GM19395 (cell line): Measurements from ENCODE around the gene ZNF624.

Source experiments
- ATAC-seq: cut with Tn5 transposase; IDR thresholded peaks from one replicate; pipeline ENCODE4 v1.9.1; 2021; ENCODE audit warnings: mild to moderate bottlenecking, moderate library complexity; ENCODE audit not compliant: unreplicated experiment

The ZNF624 gene

GRCh38 chr17:16593356-16594102 is 60.1 kb downstream of the ZNF624 start:
- ATAC-seq = no peak

- peak; percentile 82 for ATAC-seq
Observed at GRCh38 chr17:16589097-16589969, 64.3 kb downstream of the ZNF624 start.

- no peak for ATAC-seq
Observed at GRCh38 chr17:16585796-16586195, 67.9 kb downstream of the ZNF624 start.

DNA sequence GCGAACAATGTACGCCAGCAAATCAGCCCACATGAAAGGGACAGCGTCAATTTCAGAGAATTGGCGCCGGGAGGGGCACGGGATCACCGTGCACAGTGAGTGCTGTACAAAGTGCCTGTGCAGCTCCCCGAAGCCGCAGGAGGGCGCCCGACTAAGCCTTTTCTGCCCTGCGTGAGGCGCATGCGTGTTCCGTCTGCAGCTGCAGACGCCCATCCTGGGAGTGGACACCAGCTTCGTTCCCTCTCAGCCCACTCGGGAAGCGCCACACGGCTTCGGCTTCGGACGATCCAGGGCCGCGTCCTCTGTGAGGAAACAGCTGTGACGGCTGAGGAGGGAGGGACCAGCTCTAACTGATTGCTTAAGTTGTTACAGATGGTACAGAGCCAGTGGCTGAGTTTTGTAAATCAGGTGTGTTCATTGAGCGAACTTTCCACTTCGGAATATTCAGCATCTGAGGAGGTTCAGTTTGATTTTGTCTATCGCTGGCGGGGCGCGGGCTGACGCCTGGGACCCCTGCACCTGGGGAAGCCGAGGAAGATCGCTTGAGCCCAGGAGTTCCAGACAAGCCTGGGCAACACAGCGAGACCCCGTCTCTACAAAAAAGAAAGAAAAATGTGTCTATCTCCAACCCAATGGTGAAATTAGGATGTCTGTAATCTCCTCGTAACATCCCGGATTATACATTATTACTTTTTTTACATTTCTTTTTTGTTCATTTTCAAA is 69.2 kb downstream of the ZNF624 start:
- ATAC-seq = no peak

DNA sequence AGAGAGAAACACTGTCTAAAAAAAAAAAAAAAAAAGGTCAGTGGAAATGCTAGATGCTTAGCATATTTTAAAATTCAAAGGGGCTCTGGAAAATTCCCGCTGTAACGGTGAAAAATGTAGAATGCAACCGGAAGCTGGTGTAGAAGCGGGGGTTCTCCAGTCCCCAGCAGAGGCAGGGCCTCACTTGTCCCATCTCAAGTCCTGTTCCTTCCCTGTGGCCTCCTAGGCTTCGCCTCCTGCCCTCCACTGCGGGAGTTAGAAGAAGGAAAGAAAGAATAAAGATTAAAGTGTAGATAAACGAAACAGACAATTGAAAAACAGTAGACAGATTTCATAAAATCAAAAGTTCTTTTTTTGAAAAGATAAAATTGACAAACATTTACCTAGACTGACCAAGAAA is 69.9 kb downstream of the ZNF624 start:
- no peak for ATAC-seq

GRCh38 chr17:16573466-16573865 is 80.2 kb downstream of the ZNF624 start:
- ATAC-seq = no peak
